ENCODE measurements around the gene EBF3. TPM values are rescaled to one million over a fixed set of nuclear protein-coding genes. Genes with fewer than 3 reads are reported as not detected.

EBF3 gene
- total RNA-seq, 2 experiments from 2014 or later = not detected

DNA sequence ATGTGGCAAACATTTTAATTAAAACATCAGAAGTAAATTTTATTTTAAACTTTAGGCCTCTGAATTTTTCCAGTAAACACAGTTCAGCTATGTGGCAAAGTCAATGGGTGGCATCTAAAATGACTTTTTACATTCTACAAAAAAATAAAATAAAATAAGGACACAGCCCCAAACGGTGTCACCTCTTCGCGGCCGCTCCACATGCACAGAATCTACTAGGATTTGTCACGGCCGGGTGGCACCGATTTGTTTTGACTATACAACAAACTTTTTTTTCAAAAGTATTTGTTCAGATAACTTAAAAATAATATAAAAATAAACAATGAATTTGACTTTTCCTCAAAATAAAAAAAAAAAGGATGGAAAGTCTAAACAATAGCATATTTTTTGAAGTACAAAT lies 127.8 kb downstream of the EBF3 start:
- H3K27ac Mint-ChIP-seq = no peak overlapping the region
- Histone ChIP-seq H3K4me1 (ENCODE audit: insufficient read depth, low read length) (no peaks in the 10 kb centered on the region), H3K27ac (ENCODE audit: low read depth in 1 of 2, low read length in 2 of 2) (no peak overlapping the region), H3K36me3 (ENCODE audit: insufficient read depth, low read length) (no peaks in the 10 kb centered on the region), H3K9me3 (ENCODE audit: control insufficient read depth in 1 of 2, insufficient read depth in 1 of 2, low read length in 2 of 2) (peaks cover 0 to 24% of the 10 kb centered on the region in 2 experiments), H3K4me3 (ENCODE audit: low read length) (no peak overlapping the region), H3K27me3 (ENCODE audit: control insufficient read depth in 1 of 2, insufficient read depth in 2 of 2, low read length in 2 of 2) (no peaks in the 10 kb centered on the region)
- ATAC-seq (ENCODE audit: poor library complexity) = no peak
- intact Hi-C loops (cut with DNase I, micrococcal nuclease) = no loop called here
- TF ChIP-seq, protein P1, sequence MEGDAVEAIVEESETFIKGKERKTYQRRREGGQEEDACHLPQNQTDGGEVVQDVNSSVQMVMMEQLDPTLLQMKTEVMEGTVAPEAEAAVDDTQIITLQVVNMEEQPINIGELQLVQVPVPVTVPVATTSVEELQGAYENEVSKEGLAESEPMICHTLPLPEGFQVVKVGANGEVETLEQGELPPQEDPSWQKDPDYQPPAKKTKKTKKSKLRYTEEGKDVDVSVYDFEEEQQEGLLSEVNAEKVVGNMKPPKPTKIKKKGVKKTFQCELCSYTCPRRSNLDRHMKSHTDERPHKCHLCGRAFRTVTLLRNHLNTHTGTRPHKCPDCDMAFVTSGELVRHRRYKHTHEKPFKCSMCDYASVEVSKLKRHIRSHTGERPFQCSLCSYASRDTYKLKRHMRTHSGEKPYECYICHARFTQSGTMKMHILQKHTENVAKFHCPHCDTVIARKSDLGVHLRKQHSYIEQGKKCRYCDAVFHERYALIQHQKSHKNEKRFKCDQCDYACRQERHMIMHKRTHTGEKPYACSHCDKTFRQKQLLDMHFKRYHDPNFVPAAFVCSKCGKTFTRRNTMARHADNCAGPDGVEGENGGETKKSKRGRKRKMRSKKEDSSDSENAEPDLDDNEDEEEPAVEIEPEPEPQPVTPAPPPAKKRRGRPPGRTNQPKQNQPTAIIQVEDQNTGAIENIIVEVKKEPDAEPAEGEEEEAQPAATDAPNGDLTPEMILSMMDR (IDR thresholded peaks at IDR 0.05) = no peak
- no peak overlapping the region for H3K4me3 Mint-ChIP-seq
- H3K27me3 Mint-ChIP-seq = no peaks in the 10 kb centered on the region
- ChIA-PET POLR2A (no interaction called here), CTCF (no interaction called here)
- H3K4me1 Mint-ChIP-seq (ENCODE audit: low read depth) = no peaks in the 10 kb centered on the region
- H3K36me3 Mint-ChIP-seq (ENCODE audit: low read depth) = no peaks in the 10 kb centered on the region
- no peaks in the 10 kb centered on the region for H3K9me3 Mint-ChIP-seq
- DNase-seq = no peak

DNA sequence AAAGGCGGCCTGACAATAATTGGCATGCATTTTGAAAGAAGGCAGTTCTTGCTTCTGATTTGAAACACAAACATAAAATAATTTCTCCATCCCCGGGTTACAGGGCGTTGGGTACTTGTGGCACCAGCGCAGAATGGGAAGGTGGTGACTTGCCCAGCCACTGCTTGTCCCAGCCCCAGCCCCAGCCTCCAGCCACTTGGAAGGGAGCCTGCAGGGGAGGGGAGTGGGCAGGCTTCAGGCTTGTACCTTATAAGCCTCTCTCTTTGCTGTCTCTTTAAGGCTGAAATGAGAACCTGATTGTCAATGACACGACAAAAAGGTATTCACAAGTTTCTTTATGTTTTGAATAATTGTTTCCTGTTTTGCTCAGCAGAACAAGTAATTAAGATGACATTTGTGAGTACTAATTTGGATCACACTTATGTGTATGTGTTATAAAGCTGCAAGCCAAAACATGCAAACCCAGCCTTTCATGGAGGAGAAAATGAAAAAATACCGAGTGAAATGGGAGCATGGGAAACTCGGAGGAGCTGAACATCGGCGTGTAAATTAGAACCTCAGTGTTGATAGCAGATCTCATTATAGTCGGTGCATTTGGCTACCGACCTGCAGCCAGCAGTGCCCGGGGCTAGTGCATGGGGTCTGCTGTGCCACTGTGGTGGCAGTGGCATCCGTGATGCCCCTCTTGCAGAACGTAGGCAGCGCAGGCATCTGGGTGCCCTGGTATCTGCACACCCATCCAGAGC lies 129.9 kb downstream of the EBF3 start:
- no peak for ATAC-seq (ENCODE audit: poor library complexity)
- POLR2A ChIA-PET = no interaction called here
- Histone ChIP-seq H3K36me3 (ENCODE audit: insufficient read depth, low read length) (no peaks in the 10 kb centered on the region), H3K27ac (ENCODE audit: low read depth in 1 of 2, low read length in 2 of 2) (no peak overlapping the region), H3K27me3 (ENCODE audit: control insufficient read depth in 1 of 2, insufficient read depth in 2 of 2, low read length in 2 of 2) (no peaks in the 10 kb centered on the region), H3K9me3 (ENCODE audit: control insufficient read depth in 1 of 2, insufficient read depth in 1 of 2, low read length in 2 of 2) (peaks cover 0 to 12% of the 10 kb centered on the region in 2 experiments), H3K4me3 (ENCODE audit: low read length) (no peak overlapping the region), H3K4me1 (ENCODE audit: insufficient read depth, low read length) (no peaks in the 10 kb centered on the region)
- DNase-seq = no peak
- Mint-ChIP-seq H3K4me3 (no peak overlapping the region), H3K36me3 (ENCODE audit: low read depth) (no peaks in the 10 kb centered on the region), H3K27ac (no peak overlapping the region), H3K9me3 (no peaks in the 10 kb centered on the region), H3K27me3 (no peaks in the 10 kb centered on the region), H3K4me1 (ENCODE audit: low read depth) (no peaks in the 10 kb centered on the region)
- TF ChIP-seq, protein P1 (IDR thresholded peaks at IDR 0.05) = no peak
- CTCF ChIA-PET = no interaction called here
- intact Hi-C loops (cut with DNase I, micrococcal nuclease) = no loop called here

DNA sequence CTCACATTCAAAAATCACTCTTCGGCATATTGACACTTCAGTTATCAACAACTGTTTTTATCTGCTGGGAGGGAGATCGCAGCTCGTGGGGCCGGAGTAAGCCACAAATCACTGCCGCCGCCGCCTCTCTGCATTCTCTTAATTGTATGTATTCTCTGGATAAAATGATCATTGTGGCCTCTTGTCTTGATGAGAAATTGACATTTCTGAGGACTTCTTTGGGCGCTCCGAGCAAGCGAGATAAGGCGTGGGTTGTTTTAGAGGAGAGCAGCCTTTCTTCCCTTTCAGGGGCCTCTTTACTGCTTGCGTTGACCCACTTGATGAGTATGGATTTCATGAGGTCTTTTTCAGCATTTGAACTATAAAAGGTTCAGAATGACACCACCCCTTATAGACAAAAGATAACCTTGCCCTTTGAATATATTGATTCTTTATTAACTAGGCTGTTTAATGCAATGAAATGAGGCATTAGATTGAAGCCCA lies 130.6 kb downstream of the EBF3 start:
- Histone ChIP-seq H3K4me1 (ENCODE audit: insufficient read depth, low read length) (no peaks in the 10 kb centered on the region), H3K36me3 (ENCODE audit: insufficient read depth, low read length) (no peaks in the 10 kb centered on the region), H3K27me3 (ENCODE audit: control insufficient read depth in 1 of 2, insufficient read depth in 2 of 2, low read length in 2 of 2) (no peaks in the 10 kb centered on the region), H3K4me3 (ENCODE audit: low read length) (no peak overlapping the region), H3K9me3 (ENCODE audit: control insufficient read depth in 1 of 2, insufficient read depth in 1 of 2, low read length in 2 of 2) (peaks cover 0 to 7% of the 10 kb centered on the region in 2 experiments), H3K27ac (ENCODE audit: low read depth in 1 of 2, low read length in 2 of 2) (no peak overlapping the region)
- Mint-ChIP-seq H3K4me3 (no peak overlapping the region), H3K9me3 (no peaks in the 10 kb centered on the region), H3K27ac (no peak overlapping the region), H3K27me3 (no peaks in the 10 kb centered on the region), H3K36me3 (ENCODE audit: low read depth) (no peaks in the 10 kb centered on the region), H3K4me1 (ENCODE audit: low read depth) (no peaks in the 10 kb centered on the region)
- intact Hi-C loops (cut with DNase I, micrococcal nuclease) = no loop called here
- ChIA-PET POLR2A (no interaction called here), CTCF (no interaction called here)
- no peak for DNase-seq
- TF ChIP-seq, protein P1 (IDR thresholded peaks at IDR 0.05) = no peak
- no peak for ATAC-seq (ENCODE audit: poor library complexity)
